ENCODE data around the gene OS9.

GRCh38 chr12:57666897-57667296 is 27.0 kb upstream of the OS9 start:
- TF ChIP-seq CTCF (conservative IDR thresholded peaks at IDR 0.05) (no peak), ZFX (IDR thresholded peaks at IDR 0.05) (no peak)
